Endothelial cell of umbilical vein (primary cell): Measurements from ENCODE around the gene PIK3R1. TPM values are rescaled to one million over a fixed set of nuclear protein-coding genes. Genes with fewer than 3 reads are reported as not detected.

ENCODE experiments used
- BruUV-seq: library from RNA; stranded (reverse); fragments of 400-500 nt; replicated peaks from 2 replicates; lab custom pipeline; 2021; lab: Mats Ljungman, UMichigan
- CTCF ChIA-PET: fragments of 300-600, 350-600 bp; sonication (Branson Sonifier 250); formaldehyde crosslinking; loops from one replicate; lab custom pipeline; 2021; ENCODE audit warnings: antibody characterized with exemption, inconsistent platforms; lab: Charles Lee
- POLR2A ChIA-PET: fragments of 300-600, 350-600 bp; sonication (Branson Sonifier 250); formaldehyde crosslinking; loops from one replicate; lab custom pipeline; 2021; ENCODE audit warnings: antibody characterized with exemption, inconsistent platforms; lab: Charles Lee
- DNase-seq: peaks from one replicate; pipeline ENCODE4 v3.0.0-alpha.2; 2011; ENCODE audit warnings: low read depth, low spot score
- FAIRE-seq: peaks from 2 replicates; lab custom pipeline; 2011; peaks lifted over from hg19 to GRCh38; lab: Jason Lieb, UNC
- H2AFZ ChIP-seq: 2 replicates; pipeline ENCODE4 v1.6.0; 2012; ENCODE audit warnings: low read depth, low read length, control low read depth, inconsistent platforms
- H3K27ac ChIP-seq: 2 replicates; pipeline ENCODE4 v1.5.1; 2011; ENCODE audit warnings: low read depth, mild to moderate bottlenecking, control low read depth, low read length, moderate library complexity; ENCODE audit not compliant: insufficient read depth
- H3K27me3 ChIP-seq, 2 experiments: 2 replicates each; pipeline versions ENCODE4 v1.6.0 to v1.6.1; 2011; ENCODE audit warnings: low read length in 2 of 2, mixed read lengths in 1 of 2; ENCODE audit not compliant: control insufficient read depth in 2 of 2, insufficient read depth in 2 of 2
- H3K36me3 ChIP-seq, 2 experiments: 2 replicates in 1 of 2; 3 replicates in 1 of 2; pipeline ENCODE4 v1.5.1; 2011; ENCODE audit warnings: low read length in 2 of 2, mild to moderate bottlenecking in 1 of 2, moderate library complexity in 1 of 2; ENCODE audit not compliant: control insufficient read depth in 2 of 2, insufficient read depth in 2 of 2; ENCODE audit errors: extremely low read depth in 1 of 2
- H3K4me1 ChIP-seq: 3 replicates; pipeline ENCODE4 v1.5.1; 2011; ENCODE audit warnings: mild to moderate bottlenecking, low read length; ENCODE audit not compliant: control insufficient read depth, insufficient read depth; ENCODE audit errors: extremely low read depth
- H3K4me2 ChIP-seq: 2 replicates; pipeline ENCODE4 v1.6.1; 2011; ENCODE audit warnings: low read length, control low read depth, mixed read lengths; ENCODE audit not compliant: insufficient read depth
- H3K4me3 ChIP-seq, 3 experiments: fragments of 200-600 bp in 1 of 3; sonication (generic), shearing (Covaris generic) in 1 of 3; replicated peaks in 1 of 3; 2 replicates each; pipeline ENCODE4 v1.5.1; 2011 to 2016; ENCODE audit warnings: control low read depth in 3 of 3, low read length in 3 of 3, mild to moderate bottlenecking in 2 of 3, inconsistent platforms in 1 of 3, low read depth in 1 of 3, moderate library complexity in 1 of 3; ENCODE audit not compliant: insufficient read depth in 1 of 3
- H3K79me2 ChIP-seq: 2 replicates; pipeline ENCODE4 v1.6.0; 2012; ENCODE audit warnings: low read length, inconsistent platforms; ENCODE audit not compliant: control insufficient read depth, insufficient read depth
- H3K9ac ChIP-seq: replicated peaks from 2 replicates; pipeline ENCODE3; 2011; ENCODE audit warnings: low read length, control low read depth; ENCODE audit not compliant: insufficient read depth; ENCODE audit errors: extremely low read depth
- H3K9me1 ChIP-seq: replicated peaks from 3 replicates; pipeline ENCODE4 v1.6.0; 2011; ENCODE audit warnings: mild to moderate bottlenecking, low read length; ENCODE audit not compliant: control insufficient read depth, insufficient read depth; ENCODE audit errors: extremely low read depth
- H3K9me3 ChIP-seq: replicated peaks from 2 replicates; pipeline ENCODE4 v1.5.1; 2012; ENCODE audit warnings: low read length, inconsistent platforms; ENCODE audit not compliant: control insufficient read depth, insufficient read depth
- H4K20me1 ChIP-seq: replicated peaks from 2 replicates; pipeline ENCODE3; 2011; ENCODE audit warnings: mild to moderate bottlenecking, low read length; ENCODE audit not compliant: control insufficient read depth, insufficient read depth; ENCODE audit errors: extremely low read depth
- EZH2 ChIP-seq: IDR thresholded peaks from 2 replicates; pipeline ENCODE4 v1.6.1; 2012; ENCODE audit warnings: borderline replicate concordance, low read depth, mild to moderate bottlenecking, moderate library complexity, low read length, inconsistent platforms; ENCODE audit not compliant: severe bottlenecking
- FOS ChIP-seq: IDR thresholded peaks from 2 replicates; pipeline ENCODE4 v1.6.1; 2011; ENCODE audit warnings: mild to moderate bottlenecking, low read length, moderate library complexity, borderline replicate concordance; ENCODE audit not compliant: insufficient read depth
- GATA2 ChIP-seq: IDR thresholded peaks from 2 replicates; pipeline ENCODE4 v1.7.0; 2011; ENCODE audit warnings: low read depth, mild to moderate bottlenecking, moderate library complexity, mixed read lengths, low read length; ENCODE audit not compliant: insufficient read length, insufficient read depth
- JUN ChIP-seq: IDR thresholded peaks from 2 replicates; pipeline ENCODE4 v1.6.1; 2011; ENCODE audit warnings: borderline replicate concordance, low read depth; ENCODE audit not compliant: insufficient read length, insufficient read depth
- MYC ChIP-seq: IDR thresholded peaks from one replicate; pipeline ENCODE4 v1.6.1; 2011; ENCODE audit warnings: mild to moderate bottlenecking, low read depth, low read length
- POLR2A ChIP-seq: IDR thresholded peaks from 2 replicates; pipeline ENCODE4 v1.6.1; 2012; ENCODE audit warnings: low read depth, mild to moderate bottlenecking, control low read depth, low read length
- POLR2AphosphoS5 ChIP-seq: IDR thresholded peaks from 2 replicates; pipeline ENCODE4 v1.6.1; 2012; ENCODE audit warnings: low read depth, mild to moderate bottlenecking, control low read depth, low read length, moderate library complexity; ENCODE audit not compliant: insufficient read depth
- dilution Hi-C: fragments of 300-500 bp; cut with MboI; formaldehyde crosslinking; loops from one replicate; pipeline ENCODE4 v1.15.0; 2019; ENCODE audit warnings: low sequenced_read_pairs; ENCODE audit not compliant: extremely low pct_ligation_motif_present
- intact Hi-C: fragments of 100-400 bp; cut with micrococcal nuclease; formaldehyde crosslinking; loops from one replicate; pipeline ENCODE4 v1.10.0; 2022
- polyA plus RNA-seq, 4 experiments: library from polyadenylated mRNA; depleted of rRNA in 3 of 4; stranded (reverse) in 3 of 4; unstranded in 1 of 4; fragments of >200 nt; gene quantifications; 2 replicates each; pipeline versions ENCODE4 v1.2.1 to v1.2.3, GENCODE V29; 2011 to 2012; ENCODE audit warnings: missing spikeins in 1 of 4
- total RNA-seq: library from RNA; stranded (reverse); gene quantifications from 2 replicates; pipeline ENCODE4 v1.2.3, GENCODE V29; 2021
- TF ChIP-seq, protein P1 (sequence below), 2 donors: IDR thresholded peaks; 1 replicate in 1 of 2; 2 replicates in 1 of 2; pipeline ENCODE4 v1.5.1; 2011; ENCODE audit warnings: low read length in 2 of 2, mild to moderate bottlenecking in 2 of 2, moderate library complexity in 2 of 2, control low read depth in 1 of 2, inconsistent platforms in 1 of 2, low read depth in 1 of 2; ENCODE audit not compliant: insufficient read depth in 1 of 2; ENCODE audit errors: extremely low read depth in 1 of 2
- TF ChIP-seq, protein P2 (sequence below): IDR thresholded peaks from 2 replicates; pipeline ENCODE4 v1.6.1; 2011; ENCODE audit not compliant: insufficient read depth, insufficient read length

PIK3R1 gene
- total and polyA plus RNA-seq, 2 donors (not counting 3 experiments of a cell fraction or from before 2014, with no cell fraction given): 2.8 to 30.0 TPM

DNA sequence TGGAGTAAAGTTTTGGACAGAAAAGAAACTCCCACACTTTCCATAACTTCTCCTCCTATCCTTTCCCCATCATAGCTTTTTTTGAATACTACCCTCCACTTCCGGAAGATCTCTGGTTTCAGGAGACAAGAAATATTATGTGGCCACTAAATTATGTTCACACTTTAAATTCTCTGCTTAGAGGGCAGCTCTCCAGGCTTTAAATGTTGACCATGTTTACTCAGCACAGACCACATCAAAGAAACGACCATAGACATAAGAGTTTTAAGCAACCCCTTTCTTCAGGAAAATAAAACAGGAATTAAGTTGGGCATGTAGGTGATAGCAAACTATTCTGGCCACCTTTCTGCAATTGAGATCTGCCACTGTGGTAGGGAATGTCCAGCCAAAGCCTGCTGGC is 97.8 kb downstream of the PIK3R1 start:
- TF ChIP-seq, protein P1, sequence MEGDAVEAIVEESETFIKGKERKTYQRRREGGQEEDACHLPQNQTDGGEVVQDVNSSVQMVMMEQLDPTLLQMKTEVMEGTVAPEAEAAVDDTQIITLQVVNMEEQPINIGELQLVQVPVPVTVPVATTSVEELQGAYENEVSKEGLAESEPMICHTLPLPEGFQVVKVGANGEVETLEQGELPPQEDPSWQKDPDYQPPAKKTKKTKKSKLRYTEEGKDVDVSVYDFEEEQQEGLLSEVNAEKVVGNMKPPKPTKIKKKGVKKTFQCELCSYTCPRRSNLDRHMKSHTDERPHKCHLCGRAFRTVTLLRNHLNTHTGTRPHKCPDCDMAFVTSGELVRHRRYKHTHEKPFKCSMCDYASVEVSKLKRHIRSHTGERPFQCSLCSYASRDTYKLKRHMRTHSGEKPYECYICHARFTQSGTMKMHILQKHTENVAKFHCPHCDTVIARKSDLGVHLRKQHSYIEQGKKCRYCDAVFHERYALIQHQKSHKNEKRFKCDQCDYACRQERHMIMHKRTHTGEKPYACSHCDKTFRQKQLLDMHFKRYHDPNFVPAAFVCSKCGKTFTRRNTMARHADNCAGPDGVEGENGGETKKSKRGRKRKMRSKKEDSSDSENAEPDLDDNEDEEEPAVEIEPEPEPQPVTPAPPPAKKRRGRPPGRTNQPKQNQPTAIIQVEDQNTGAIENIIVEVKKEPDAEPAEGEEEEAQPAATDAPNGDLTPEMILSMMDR (IDR thresholded peaks at IDR 0.05; ENCODE audit: extremely low read depth in 1 of 2, insufficient read depth in 1 of 2, low read depth in 1 of 2, low read length in 2 of 2): no peak
- no peak for TF ChIP-seq MYC
- no peak for TF ChIP-seq GATA2
- no peak for TF ChIP-seq POLR2A
- no peak for TF ChIP-seq JUN
- TF ChIP-seq, protein P2, sequence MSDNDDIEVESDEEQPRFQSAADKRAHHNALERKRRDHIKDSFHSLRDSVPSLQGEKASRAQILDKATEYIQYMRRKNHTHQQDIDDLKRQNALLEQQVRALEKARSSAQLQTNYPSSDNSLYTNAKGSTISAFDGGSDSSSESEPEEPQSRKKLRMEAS: no peak
- TF ChIP-seq EZH2: no peak
- TF ChIP-seq FOS: no peak
- TF ChIP-seq POLR2AphosphoS5: no peak
- Histone ChIP-seq H3K4me3 (no peak overlapping the region), H4K20me1 (no peaks in the 10 kb centered on the region), H3K27me3 (no peaks in the 10 kb centered on the region), H3K27ac (no peak overlapping the region), H3K9me3 (no peaks in the 10 kb centered on the region), H2AFZ (no peak overlapping the region), H3K36me3 (no peaks in the 10 kb centered on the region), H3K79me2 (no peaks in the 10 kb centered on the region), H3K9me1 (no peaks in the 10 kb centered on the region), H3K4me2 (no peak overlapping the region), H3K4me1 (no peaks in the 10 kb centered on the region), H3K9ac (no peak overlapping the region)
- intact Hi-C loops (no loop called here), dilution Hi-C loops (no loop called here)
- no peak for FAIRE-seq
- CTCF ChIA-PET: no interaction called here
- no peak for DNase-seq
- BruUV-seq: no TSS peak
- POLR2A ChIA-PET: no interaction called here
